ENCODE measurements around the gene MGAT4A.

The MGAT4A gene

GRCh38 chr2:98658816-98659490 is 72.0 kb downstream of the MGAT4A start:
- peak; percentile 41 for DNase-seq (ENCODE audit: low spot score)

GRCh38 chr2:98656800-98657199 is 74.1 kb downstream of the MGAT4A start:
- DNase-seq (ENCODE audit: low spot score), result peak; percentile 57

- peak; percentile 66 for DNase-seq (ENCODE audit: low spot score)
Observed at GRCh38 chr2:98654699-98655495, 76.0 kb downstream of the MGAT4A start.

- no peak for DNase-seq (ENCODE audit: low spot score)
Observed at GRCh38 chr2:98650998-98651397, 79.9 kb downstream of the MGAT4A start.

- DNase-seq (ENCODE audit: low spot score), result no peak
Observed at GRCh38 chr2:98649992-98650375, 80.9 kb downstream of the MGAT4A start.

- DNase-seq (ENCODE audit: low spot score), result peak; percentile 92
Observed at GRCh38 chr2:98649135-98649991, 81.6 kb downstream of the MGAT4A start.

GRCh38 chr2:98648451-98648850 is 82.5 kb downstream of the MGAT4A start:
- DNase-seq (ENCODE audit: low spot score), result no peak

- no peak for DNase-seq (ENCODE audit: low spot score)
Observed at GRCh38 chr2:98647636-98648035, 83.3 kb downstream of the MGAT4A start.

- DNase-seq (ENCODE audit: low spot score), result no peak
Observed at GRCh38 chr2:98643496-98644100, 87.3 kb downstream of the MGAT4A start.

GRCh38 chr2:98637401-98638147 is 93.4 kb downstream of the MGAT4A start:
- DNase-seq (ENCODE audit: low spot score), result peak; percentile 73

- DNase-seq (ENCODE audit: low spot score), result peak; percentile 72
Observed at GRCh38 chr2:98634406-98635092, 96.4 kb downstream of the MGAT4A start.

GRCh38 chr2:98632351-98632750 is 98.6 kb downstream of the MGAT4A start:
- no peak for DNase-seq (ENCODE audit: low spot score)

GRCh38 chr2:98623657-98624056 is 107.3 kb downstream of the MGAT4A start:
- DNase-seq (ENCODE audit: low spot score), result no peak

GRCh38 chr2:98617149-98617548 is 113.8 kb downstream of the MGAT4A start:
- no peak for DNase-seq (ENCODE audit: low spot score)

GRCh38 chr2:98615481-98615880 is 115.5 kb downstream of the MGAT4A start:
- no peak for DNase-seq (ENCODE audit: low spot score)

GRCh38 chr2:98614024-98614739 is 116.8 kb downstream of the MGAT4A start:
- no peak for DNase-seq (ENCODE audit: low spot score)

GRCh38 chr2:98608962-98609604 is 121.8 kb downstream of the MGAT4A start:
- no peak for DNase-seq (ENCODE audit: low spot score)

GRCh38 chr2:98608116-98608961 is 122.6 kb downstream of the MGAT4A start, which contains the start of the genes COA5 and UNC50:
TSS of gene COA5 (minus strand) at chr2:98608512. CDS start at chr2:98608405, 107 bp downstream.
TSS of gene UNC50 (plus strand) at chr2:98608589. CDS start at chr2:98609760, 1,171 bp downstream.
- DNase-seq (ENCODE audit: low spot score), result peak; percentile 90

Measured in CD4-positive, alpha-beta T cell treated with Interleukin-2 at 100 ng/mL for 4 hours (primary cell).